Measurements from ENCODE around the gene FMNL3. TPM values are rescaled to one million over a fixed set of nuclear protein-coding genes. Genes with fewer than 3 reads are reported as not detected.

The FMNL3 gene
- total RNA-seq, 4 donors from 2014 or later = 3.2 to 8.4 (median 6.7) TPM

DNA sequence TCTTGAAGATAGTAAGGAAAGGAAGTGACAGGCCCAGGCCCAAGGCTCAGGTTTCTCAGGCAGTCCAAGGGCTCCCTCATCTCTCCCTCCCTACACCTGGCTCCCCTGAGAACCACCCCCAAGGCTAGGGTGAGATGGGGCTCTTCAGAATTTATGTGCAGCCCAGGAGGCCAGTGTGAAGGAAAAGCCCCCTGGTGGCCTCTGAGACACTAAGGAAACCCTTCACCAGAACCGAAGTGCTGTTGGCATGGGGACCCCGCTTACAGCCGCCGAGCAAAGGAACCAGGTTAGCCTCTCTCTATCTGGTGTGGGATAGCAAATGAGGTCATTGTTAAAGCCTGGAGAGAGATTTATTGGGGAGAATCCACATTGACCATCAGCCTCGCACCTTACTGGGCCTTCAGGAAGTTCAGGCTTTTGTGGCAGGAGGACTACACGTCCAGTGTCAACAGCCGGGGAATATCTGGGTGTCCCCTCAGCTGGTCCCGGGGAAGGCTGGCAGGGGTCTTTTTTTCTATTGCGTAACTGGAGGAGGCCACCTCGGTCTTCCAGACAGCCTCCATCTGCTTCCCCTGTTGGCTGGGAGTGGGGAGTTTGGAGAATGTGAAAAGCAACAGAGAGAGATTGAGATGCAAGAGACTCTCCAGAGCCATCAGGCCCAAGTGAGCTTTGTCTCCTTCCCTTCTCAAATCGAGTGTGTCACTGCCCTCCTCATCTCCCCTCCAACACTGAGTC lies 119.9 kb downstream of the FMNL3 start:
- Histone ChIP-seq H3K4me3 (no peak overlapping the region), H3K27me3 (no peaks in the 10 kb centered on the region), H3K36me3 (peaks cover 9% of the 10 kb centered on the region), H3K4me1 (peaks cover 2% of the 10 kb centered on the region), H3K9me3 (no peaks in the 10 kb centered on the region), H3K27ac (no peak overlapping the region)
- TF ChIP-seq POLR2A (IDR thresholded peaks at IDR 0.05) (no peak), EP300 (IDR thresholded peaks at IDR 0.05) (no peak), POLR2AphosphoS5 (IDR thresholded peaks at IDR 0.05) (no peak)
- TF ChIP-seq, protein P1, sequence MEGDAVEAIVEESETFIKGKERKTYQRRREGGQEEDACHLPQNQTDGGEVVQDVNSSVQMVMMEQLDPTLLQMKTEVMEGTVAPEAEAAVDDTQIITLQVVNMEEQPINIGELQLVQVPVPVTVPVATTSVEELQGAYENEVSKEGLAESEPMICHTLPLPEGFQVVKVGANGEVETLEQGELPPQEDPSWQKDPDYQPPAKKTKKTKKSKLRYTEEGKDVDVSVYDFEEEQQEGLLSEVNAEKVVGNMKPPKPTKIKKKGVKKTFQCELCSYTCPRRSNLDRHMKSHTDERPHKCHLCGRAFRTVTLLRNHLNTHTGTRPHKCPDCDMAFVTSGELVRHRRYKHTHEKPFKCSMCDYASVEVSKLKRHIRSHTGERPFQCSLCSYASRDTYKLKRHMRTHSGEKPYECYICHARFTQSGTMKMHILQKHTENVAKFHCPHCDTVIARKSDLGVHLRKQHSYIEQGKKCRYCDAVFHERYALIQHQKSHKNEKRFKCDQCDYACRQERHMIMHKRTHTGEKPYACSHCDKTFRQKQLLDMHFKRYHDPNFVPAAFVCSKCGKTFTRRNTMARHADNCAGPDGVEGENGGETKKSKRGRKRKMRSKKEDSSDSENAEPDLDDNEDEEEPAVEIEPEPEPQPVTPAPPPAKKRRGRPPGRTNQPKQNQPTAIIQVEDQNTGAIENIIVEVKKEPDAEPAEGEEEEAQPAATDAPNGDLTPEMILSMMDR (IDR thresholded peaks at IDR 0.05) = no peak
- 95% methylated on average over 7 of the region's 11 CpGs for WGBS
- DNase-seq (ENCODE audit: low spot score in 2 of 2) = no peak

Other genes starting within 250 kb of the FMNL3 start
- gene KCNH3, start 168.4 kb downstream of the FMNL3 start, total RNA-seq = 1 to 10 TPM in 1 of 4 donors, under 1 TPM in 3; 0.15 to 1.0 (median 0.43) TPM
- gene MCRS1, start 139.3 kb downstream of the FMNL3 start, total RNA-seq = 10 to 100 TPM; 42.4 to 73.6 (median 61.1) TPM
- 1 to 10 TPM in 2 of 4 donors, under 1 TPM in 1, not detected in 1; 0.44 to 1.9 (median 1.1) TPM for gene FAM186B, start 101.8 kb downstream of the FMNL3 start, total RNA-seq
- 10 to 100 TPM; 10.1 to 38.9 (median 15.4) TPM for gene PRPF40B, start 83.8 kb downstream of the FMNL3 start, total RNA-seq
- 100 to 1,000 TPM; 292 to 468 (median 377) TPM for gene TMBIM6, start 34.2 kb upstream of the FMNL3 start, total RNA-seq
- 10 to 100 TPM in 1 of 4 donors, 1 to 10 TPM in 3; 8.2 to 12.2 (median 8.8) TPM for gene NCKAP5L, start 121.0 kb upstream of the FMNL3 start, total RNA-seq
- gene BCDIN3D, start 135.7 kb upstream of the FMNL3 start, total RNA-seq = 1 to 10 TPM; 3.7 to 5.9 (median 4.5) TPM
- under 1 TPM in 3 of 4 donors, not detected in 1; 0.38 to 0.65 (median 0.56) TPM for gene FAIM2, start 196.5 kb upstream of the FMNL3 start, total RNA-seq
- gene AQP2, start 243.3 kb upstream of the FMNL3 start, total RNA-seq = under 1 TPM in 1 of 4 donors, not detected in 3; 0.15 TPM